Posterior vena cava (tissue), 2 donors: ENCODE results near the gene NODAL. TPM values are rescaled to one million over a fixed set of nuclear protein-coding genes. Genes with fewer than 3 reads are reported as not detected.

Experiments used
- DNase-seq: peaks from one replicate; pipeline ENCODE4 v3.0.0-alpha.2; 2020; ENCODE audit warnings: low spot score
- intact Hi-C, 2 donors: fragments of 100-400 bp; cut with DNase I; formaldehyde crosslinking; loops; one replicate each; pipeline versions ENCODE4 v1.14.1 to v1.14.2; 2022 to 2023
- total RNA-seq, 2 donors: library from RNA; stranded (reverse); fragmentation: NEBNext Ultra II Directional; extraction: Animal tissue kit (Norgen Biotek cat#: 25700); gene quantifications; one replicate each; pipeline ENCODE4 v1.2.1, GENCODE V29; 2021
- donor health status: DM: yes; HTN: yes; CAD: no.
- donor health status: DM: yes; HTN: yes; CAD: no.

Gene NODAL
- total RNA-seq, 2 donors from 2014 or later, result not detected

- intact Hi-C loops, result no loop called here
These were observed 37.3 kb downstream of the NODAL start, which contains the start of gene EIF4EBP2 for GRCh38 chr10:70404036-70404786. EIF4EBP2 (plus strand) TSS chr10:70404145; CDS start chr10:70404402, 257 bp downstream.

GRCh38 chr10:70403483-70404035 lies 37.9 kb downstream of the NODAL start:
- no peak for DNase-seq
- intact Hi-C loops, result no loop called here

More at GRCh38 chr10:70404036-70404786, 37.3 kb downstream of the NODAL start, which contains the start of gene EIF4EBP2:
- DNase-seq, result peak; percentile 99

GRCh38 chr10:70399177-70399576 lies 42.3 kb downstream of the NODAL start:
- intact Hi-C loops, result no loop called here
- no peak for DNase-seq

GRCh38 chr10:70396140-70396539 lies 45.3 kb downstream of the NODAL start:
- DNase-seq, result no peak
- intact Hi-C loops, result no loop called here

GRCh38 chr10:70391654-70392053 lies 49.8 kb downstream of the NODAL start:
- intact Hi-C loops, result no loop called here
- DNase-seq, result no peak

Other genes with a start within 250 kb of the NODAL start
- gene PPA1, start 208.3 kb downstream of the NODAL start, total RNA-seq, result 10 to 100 TPM; 76.3 to 98.4 TPM
- not detected for gene NPFFR1, start 157.7 kb downstream of the NODAL start, total RNA-seq
- 1 to 10 TPM; 3.1 to 3.9 TPM for gene LRRC20, start 59.1 kb downstream of the NODAL start, total RNA-seq
- 10 to 100 TPM; 50.1 to 55.5 TPM for gene EIF4EBP2, start 37.5 kb downstream of the NODAL start, total RNA-seq
- 1 to 10 TPM; 6.7 to 7.4 TPM for gene PALD1, start 37.1 kb upstream of the NODAL start, total RNA-seq
- 1 to 10 TPM; 4.6 to 5.2 TPM for gene PRF1, start 161.1 kb upstream of the NODAL start, total RNA-seq
- 1 to 10 TPM in 1 of 2 donors, under 1 TPM in 1; 0.19 to 1.0 TPM for gene ADAMTS14, start 230.8 kb upstream of the NODAL start, total RNA-seq